DOHH2 (cell line): Measurements from ENCODE around the gene ABCB6.
A peak's percentile ranks its signal among the peaks of the same experiment; 100 is the strongest.

ENCODE experiments used
- H3F3A ChIP-seq: fragments of 200-600 bp; sonication (generic), shearing (Covaris generic); 2 replicates; pipeline ENCODE4 v1.6.0; 2016; ENCODE audit warnings: antibody characterized with exemption, mild to moderate bottlenecking; ENCODE audit not compliant: control insufficient read depth, insufficient read depth
- H3K27ac ChIP-seq: fragments of 200-600 bp; sonication (generic); 2 replicates; pipeline ENCODE4 v1.5.1; 2014; ENCODE audit warnings: low read depth, mild to moderate bottlenecking, low read length, moderate library complexity
- H3K27me3 ChIP-seq: fragments of 200-600 bp; sonication (generic); 2 replicates; pipeline ENCODE4 v1.6.1; 2014; ENCODE audit warnings: mild to moderate bottlenecking, low read length, mixed read lengths; ENCODE audit not compliant: control insufficient read depth
- H3K36me3 ChIP-seq: fragments of 200-600 bp; sonication (generic); 2 replicates; pipeline ENCODE4 v1.6.1; 2014; ENCODE audit warnings: mild to moderate bottlenecking, low read length, moderate library complexity, mixed read lengths; ENCODE audit not compliant: control insufficient read depth
- H3K4me1 ChIP-seq: fragments of 200-600 bp; sonication (generic); 2 replicates; pipeline ENCODE4 v1.6.1; 2014; ENCODE audit warnings: mild to moderate bottlenecking, low read length, mixed read lengths; ENCODE audit not compliant: control insufficient read depth
- H3K4me2 ChIP-seq: fragments of 200-600 bp; sonication (generic); 2 replicates; pipeline ENCODE4 v1.6.0; 2014; ENCODE audit warnings: mild to moderate bottlenecking, low read length, moderate library complexity
- H3K4me3 ChIP-seq: fragments of 200-600 bp; sonication (generic); 2 replicates; pipeline ENCODE4 v1.5.1; 2014; ENCODE audit warnings: mild to moderate bottlenecking, low read length, mixed read lengths
- H3K79me2 ChIP-seq: fragments of 200-600 bp; sonication (generic); 2 replicates; pipeline ENCODE4 v1.6.1; 2014; ENCODE audit warnings: mild to moderate bottlenecking, low read length, mixed read lengths; ENCODE audit not compliant: control insufficient read depth
- H3K9me2 ChIP-seq: fragments of 200-600 bp; sonication (generic); replicated peaks from 2 replicates; pipeline ENCODE4 v1.6.1; 2014; ENCODE audit warnings: mild to moderate bottlenecking, low read length, mixed read lengths; ENCODE audit not compliant: control insufficient read depth
- H3K9me3 ChIP-seq: fragments of 200-600 bp; sonication (generic); 2 replicates; pipeline ENCODE4 v1.6.1; 2014; ENCODE audit warnings: antibody characterized with exemption, low read length, mixed read lengths; ENCODE audit not compliant: control insufficient read depth, insufficient read depth
- H4K20me1 ChIP-seq: fragments of 200-600 bp; sonication (generic); 2 replicates; pipeline ENCODE4 v1.6.0; 2014; ENCODE audit warnings: low read depth, mild to moderate bottlenecking, antibody characterized with exemption, low read length, moderate library complexity; ENCODE audit not compliant: control insufficient read depth, insufficient read depth
- CTCF ChIP-seq: fragments of 200-600 bp; sonication (generic); IDR thresholded peaks from one replicate; pipeline ENCODE4 v1.5.1; 2014; ENCODE audit warnings: antibody characterized with exemption, mild to moderate bottlenecking, low read depth, low read length; ENCODE audit not compliant: poor library complexity, severe bottlenecking
- EZH2phosphoT487 ChIP-seq: fragments of 200-600 bp; sonication (generic); IDR thresholded peaks from 2 replicates; pipeline ENCODE4 v1.6.1; 2017; ENCODE audit warnings: borderline replicate concordance, mild to moderate bottlenecking, antibody characterized with exemption, low read length, moderate library complexity, mixed read lengths

ABCB6 gene

GRCh38 chr2:219207884-219208740, 10.6 kb downstream of the ABCB6 start:
- Histone ChIP-seq H3K27ac (no peak overlapping the region), H3K4me1 (peaks cover 18% of the 10 kb centered on the region), H3K9me2 (no peaks in the 10 kb centered on the region), H3K27me3 (no peaks in the 10 kb centered on the region), H3K4me2 (peak overlapping the region; percentile 97), H3F3A (peaks cover 7% of the 10 kb centered on the region; the same call in 1 of the 2 replicates), H3K4me3 (peak overlapping the region; percentile 88; the same call in 1 of the 2 replicates), H3K79me2 (peaks cover 3% of the 10 kb centered on the region; the same call in 1 of the 2 replicates), H3K9me3 (no peaks in the 10 kb centered on the region), H3K36me3 (peaks cover 53% of the 10 kb centered on the region), H4K20me1 (no peaks in the 10 kb centered on the region)
- TF ChIP-seq CTCF: no peak
- TF ChIP-seq EZH2phosphoT487: no peak

- Histone ChIP-seq H3K27ac (peak overlapping the region; percentile 76), H3K79me2 (peaks cover 3% of the 10 kb centered on the region; the same call in 1 of the 2 replicates), H3K4me3 (peak overlapping the region; percentile 88), H4K20me1 (no peaks in the 10 kb centered on the region), H3K36me3 (peaks cover 47% of the 10 kb centered on the region), H3K4me2 (peak overlapping the region; percentile 97), H3K9me3 (no peaks in the 10 kb centered on the region), H3K4me1 (peaks cover 18% of the 10 kb centered on the region), H3F3A (peaks cover 7% of the 10 kb centered on the region; the same call in 1 of the 2 replicates), H3K27me3 (no peaks in the 10 kb centered on the region), H3K9me2 (no peaks in the 10 kb centered on the region)
- TF ChIP-seq CTCF (no peak), EZH2phosphoT487 (no peak)
Observed at GRCh38 chr2:219207134-219207883, 11.4 kb downstream of the ABCB6 start.

GRCh38 chr2:219206328-219207133, 12.2 kb downstream of the ABCB6 start, which contains the start of gene ZFAND2B:
ZFAND2B (plus strand) TSS chr2:219206782; CDS start chr2:219206988, 206 bp downstream.
- peaks cover 3% of the 10 kb centered on the region; the same call in 1 of the 2 replicates for H3K79me2 ChIP-seq
- H3K9me3 ChIP-seq: no peaks in the 10 kb centered on the region
- peaks cover 7% of the 10 kb centered on the region; the same call in 1 of the 2 replicates for H3F3A ChIP-seq
- TF ChIP-seq CTCF (peak; percentile 16), EZH2phosphoT487 (no peak)
- H3K9me2 ChIP-seq: no peaks in the 10 kb centered on the region
- peaks cover 43% of the 10 kb centered on the region for H3K36me3 ChIP-seq
- H3K4me1 ChIP-seq: peaks cover 18% of the 10 kb centered on the region
- peak within 1 kb of the TSS; percentile 88 for H3K4me3 ChIP-seq
- no peaks in the 10 kb centered on the region for H4K20me1 ChIP-seq
- peak within 1 kb of the TSS; percentile 97 for H3K4me2 ChIP-seq
- peak within 1 kb of the TSS; percentile 76 for H3K27ac ChIP-seq
- no peaks in the 10 kb centered on the region for H3K27me3 ChIP-seq
